Activated CD4-positive, alpha-beta T cell treated with anti-CD3 and anti-CD28 coated beads, Interleukin-2, amount 10 ng/mL, durations not matched to agents 7 days and 5 days (primary cell): ENCODE measurements around the gene TCAIM. TPM values are rescaled to one million over a fixed set of nuclear protein-coding genes. Genes with fewer than 3 reads are reported as not detected.
"Not testable (repeated sequence)": the region's sequence is repeated elsewhere in the genome, so short reads cannot be mapped to it uniquely, and the experiment has no call there.

ENCODE experiments used
- CTCF ChIA-PET: fragments of 350-600 bp; sonication (Branson Sonifier 250); formaldehyde crosslinking; loops from one replicate; lab custom pipeline; 2021; ENCODE audit warnings: antibody characterized with exemption; lab: Charles Lee
- POLR2A ChIA-PET: fragments of 350-600 bp; sonication (Branson Sonifier 250); formaldehyde crosslinking; loops from one replicate; lab custom pipeline; 2021; ENCODE audit warnings: antibody characterized with exemption; lab: Charles Lee
- DNase-seq: peaks from one replicate; pipeline ENCODE4 v3.0.0-alpha.2; 2020
- H3K27ac Mint-ChIP-seq: one replicate; pipeline ENCODE4 v1.8.0; 2021; ENCODE audit warnings: mild to moderate bottlenecking, moderate library complexity, mixed read lengths
- H3K27me3 Mint-ChIP-seq: one replicate; pipeline ENCODE4 v1.8.0; 2021; ENCODE audit warnings: mixed read lengths
- H3K36me3 Mint-ChIP-seq: one replicate; pipeline ENCODE4 v1.8.0; 2021; ENCODE audit warnings: low read depth, mixed read lengths
- H3K4me1 Mint-ChIP-seq: one replicate; pipeline ENCODE4 v1.8.0; 2021; ENCODE audit warnings: mixed read lengths
- H3K4me3 Mint-ChIP-seq: one replicate; pipeline ENCODE4 v1.8.0; 2021; ENCODE audit warnings: mild to moderate bottlenecking, moderate library complexity, mixed read lengths
- H3K9me3 Mint-ChIP-seq: one replicate; pipeline ENCODE4 v1.8.0; 2021; ENCODE audit warnings: mixed read lengths
- total RNA-seq, 2 experiments: library from RNA; stranded (reverse); gene quantifications; one replicate each; pipeline ENCODE4 v1.2.3, GENCODE V29; 2021

TCAIM gene
- total RNA-seq, 2 experiments from 2014 or later, result 16.4 to 19.9 TPM

DNA sequence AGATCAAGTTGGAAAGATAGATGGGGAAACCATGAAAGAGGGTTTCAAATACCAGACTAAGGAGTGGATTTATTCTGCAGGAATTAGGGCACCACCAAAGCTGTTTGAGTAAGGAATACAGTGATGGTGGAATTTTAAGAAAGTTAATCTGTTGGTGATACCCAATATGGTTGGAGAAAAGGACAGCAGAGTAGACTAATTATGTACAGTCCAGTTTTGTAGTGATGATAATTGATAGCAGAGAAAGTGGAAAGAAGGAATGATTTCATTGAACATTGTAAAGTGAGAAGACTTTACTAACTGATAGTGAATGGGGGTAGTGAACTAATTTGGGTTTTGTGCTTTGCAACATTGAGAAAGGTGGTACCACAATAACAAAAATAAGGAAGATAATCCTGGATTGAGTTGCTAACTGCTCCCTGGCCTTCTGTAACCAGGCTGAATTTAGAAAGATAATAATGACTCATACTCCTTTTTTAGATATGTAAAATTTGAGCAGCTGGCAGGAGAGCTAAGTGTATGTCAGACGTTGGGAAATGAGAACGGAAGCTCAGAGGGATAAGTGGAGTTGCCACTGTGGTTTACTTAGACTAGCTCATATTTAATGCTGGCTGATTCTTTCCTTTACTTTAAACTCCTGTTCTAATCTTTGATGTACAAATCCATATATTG, 16.9 kb downstream of the TCAIM start:
- no peak overlapping the region for H3K4me3 Mint-ChIP-seq
- POLR2A ChIA-PET, result no interaction called here
- no peaks in the 10 kb centered on the region for H3K4me1 Mint-ChIP-seq
- H3K9me3 Mint-ChIP-seq, result peaks cover 4% of the 10 kb centered on the region
- no peak overlapping the region for H3K27ac Mint-ChIP-seq
- no peaks in the 10 kb centered on the region for H3K27me3 Mint-ChIP-seq
- CTCF ChIA-PET, result no interaction called here
- H3K36me3 Mint-ChIP-seq, result peaks cover 25% of the 10 kb centered on the region
- no peak for DNase-seq

DNA sequence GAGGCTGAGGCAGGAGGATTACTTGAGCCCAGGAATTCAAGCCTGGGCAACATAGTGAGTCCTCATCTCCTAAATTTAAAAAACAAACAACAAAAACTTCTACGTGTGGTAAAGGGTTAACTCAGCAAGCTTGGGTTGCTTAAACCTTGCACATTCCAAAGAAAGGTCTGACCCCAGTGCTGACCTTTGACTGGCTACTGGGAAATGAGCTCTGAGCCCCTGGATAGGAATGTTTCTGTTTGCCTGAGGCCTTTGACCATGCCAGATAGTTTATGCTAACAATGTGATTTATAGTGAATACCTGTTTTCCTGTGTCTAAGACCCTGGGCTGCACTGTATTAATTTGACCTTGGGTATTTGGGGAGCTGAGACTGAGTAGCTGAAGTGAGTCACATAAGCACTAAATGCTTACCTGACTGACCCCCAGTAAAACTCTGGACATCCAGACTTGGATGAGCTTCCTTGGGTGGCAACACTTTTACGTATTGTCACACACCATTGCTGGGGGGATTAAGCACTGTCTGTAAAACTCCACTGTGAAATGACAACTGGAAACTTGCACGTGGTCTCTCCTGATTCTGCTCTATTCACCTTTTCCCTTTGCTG, 20.7 kb downstream of the TCAIM start:
- Mint-ChIP-seq H3K4me1 (no peaks in the 10 kb centered on the region), H3K27ac (no peak overlapping the region), H3K27me3 (no peaks in the 10 kb centered on the region), H3K9me3 (no peaks in the 10 kb centered on the region), H3K4me3 (no peak overlapping the region), H3K36me3 (peaks cover 16% of the 10 kb centered on the region)
- POLR2A ChIA-PET, result no interaction called here
- CTCF ChIA-PET, result interaction anchor here (1.5 kb wide), 1 partner anchor 9 kb away, joined by 6 read pairs; no protein-coding TSS in a partner anchor
- no peak for DNase-seq

DNA sequence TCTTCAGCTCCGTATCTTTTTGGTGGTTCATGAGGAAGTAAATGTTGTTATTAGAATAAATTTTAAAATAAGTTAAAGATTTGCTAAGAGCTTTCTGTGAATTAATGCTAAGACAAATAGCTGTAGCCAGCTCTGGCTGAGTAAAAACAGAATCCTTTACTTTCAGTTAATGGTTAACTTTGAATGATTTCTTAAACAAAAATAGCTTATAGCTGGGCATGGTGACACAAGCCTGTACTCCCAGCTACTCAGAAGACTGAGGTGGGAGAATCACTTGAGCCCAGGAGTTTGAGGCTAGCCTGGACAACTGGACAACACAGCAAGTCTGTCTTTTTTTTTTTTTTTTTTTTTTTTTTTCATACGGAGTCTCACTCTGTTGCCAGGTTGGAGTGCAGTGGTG, 25.0 kb downstream of the TCAIM start:
- DNase-seq, result no peak
- no peak overlapping the region for H3K4me3 Mint-ChIP-seq
- peaks cover 15% of the 10 kb centered on the region for H3K36me3 Mint-ChIP-seq
- CTCF ChIA-PET, result interaction anchor here (1.7 kb wide), 1 partner anchor 35 kb away, joined by 3 read pairs; no protein-coding TSS in a partner anchor
- no peaks in the 10 kb centered on the region for H3K9me3 Mint-ChIP-seq
- POLR2A ChIA-PET, result interaction anchor here (0.6 kb wide), 1 partner anchor 39 kb away, joined by 3 read pairs; no protein-coding TSS in a partner anchor
- H3K27ac Mint-ChIP-seq, result no peak overlapping the region
- no peaks in the 10 kb centered on the region for H3K27me3 Mint-ChIP-seq
- H3K4me1 Mint-ChIP-seq, result no peaks in the 10 kb centered on the region

DNA sequence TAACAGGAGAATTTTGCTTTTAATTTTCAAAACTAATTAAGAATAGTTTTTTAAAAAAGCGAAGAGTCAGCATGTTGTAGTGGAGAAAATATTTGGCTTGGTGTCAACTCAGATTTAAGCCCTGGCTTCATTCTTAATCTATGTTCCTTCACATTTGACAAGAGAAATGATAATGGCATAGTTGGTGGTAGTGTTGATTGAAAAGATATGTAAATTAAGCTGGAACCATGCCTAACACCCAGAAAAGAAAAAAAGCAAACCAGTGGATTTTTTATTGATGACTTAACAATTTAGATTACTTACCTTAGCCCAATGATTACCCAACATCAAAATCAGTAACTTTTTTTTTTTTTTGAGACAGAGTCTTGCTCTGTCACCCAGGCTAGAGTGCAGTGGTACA, 27.4 kb downstream of the TCAIM start:
- DNase-seq, result no peak
- ChIA-PET POLR2A (no interaction called here), CTCF (interaction anchor here (0.6 kb wide), 1 partner anchor 91 kb away, joined by 4 read pairs; no protein-coding TSS in a partner anchor)
- no peaks in the 10 kb centered on the region for H3K27me3 Mint-ChIP-seq
- H3K36me3 Mint-ChIP-seq, result peaks cover 15% of the 10 kb centered on the region
- no peaks in the 10 kb centered on the region for H3K4me1 Mint-ChIP-seq
- no peaks in the 10 kb centered on the region for H3K9me3 Mint-ChIP-seq
- no peak overlapping the region for H3K4me3 Mint-ChIP-seq
- H3K27ac Mint-ChIP-seq, result no peak overlapping the region

DNA sequence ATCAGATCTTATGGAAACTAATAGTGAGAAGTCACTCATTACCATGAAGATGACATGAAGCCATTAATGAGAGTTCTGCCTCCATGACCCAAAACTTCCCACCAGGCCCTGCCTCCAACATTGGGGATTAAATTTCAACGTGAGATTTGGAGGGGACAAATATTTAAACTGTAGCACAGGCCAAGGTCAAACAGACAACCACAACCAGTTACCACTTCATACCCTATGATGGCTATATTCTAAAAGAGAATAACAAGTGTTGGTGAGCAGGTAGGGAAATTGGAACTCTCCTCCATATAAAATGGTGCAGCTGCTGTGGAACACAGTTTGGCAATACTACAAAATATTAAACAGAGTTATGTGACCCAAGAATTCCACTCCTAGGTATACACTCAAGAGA, 36.9 kb downstream of the TCAIM start:
- no peak for DNase-seq
- no peak overlapping the region for H3K4me3 Mint-ChIP-seq
- ChIA-PET CTCF (no interaction called here), POLR2A (no interaction called here)
- peaks cover 10% of the 10 kb centered on the region for H3K36me3 Mint-ChIP-seq
- H3K4me1 Mint-ChIP-seq, result no peaks in the 10 kb centered on the region
- no peak overlapping the region for H3K27ac Mint-ChIP-seq
- no peaks in the 10 kb centered on the region for H3K27me3 Mint-ChIP-seq
- H3K9me3 Mint-ChIP-seq, result peaks cover 14% of the 10 kb centered on the region

DNA sequence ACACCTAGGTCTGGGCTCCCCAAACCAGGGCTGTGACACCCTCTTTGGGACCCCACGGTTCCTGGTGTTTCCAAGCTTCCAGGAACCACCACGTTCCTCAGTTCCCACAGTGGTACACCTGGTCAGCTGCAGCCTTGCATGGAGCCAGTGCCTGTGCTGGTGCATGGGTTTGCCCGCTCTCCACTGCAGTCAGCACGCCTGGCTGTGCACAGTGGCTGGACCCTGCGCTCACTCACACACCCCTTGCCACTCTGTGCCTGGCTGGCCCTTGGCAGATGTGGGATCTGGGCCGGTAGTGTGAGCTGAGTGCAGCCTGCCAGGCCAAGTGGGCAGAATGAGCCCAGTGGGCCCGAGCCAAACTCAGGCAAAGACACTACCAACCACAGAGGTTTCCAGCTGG, 48.8 kb downstream of the TCAIM start:
- peaks cover 2% of the 10 kb centered on the region for H3K4me1 Mint-ChIP-seq
- CTCF ChIA-PET, result no interaction called here

DNA sequence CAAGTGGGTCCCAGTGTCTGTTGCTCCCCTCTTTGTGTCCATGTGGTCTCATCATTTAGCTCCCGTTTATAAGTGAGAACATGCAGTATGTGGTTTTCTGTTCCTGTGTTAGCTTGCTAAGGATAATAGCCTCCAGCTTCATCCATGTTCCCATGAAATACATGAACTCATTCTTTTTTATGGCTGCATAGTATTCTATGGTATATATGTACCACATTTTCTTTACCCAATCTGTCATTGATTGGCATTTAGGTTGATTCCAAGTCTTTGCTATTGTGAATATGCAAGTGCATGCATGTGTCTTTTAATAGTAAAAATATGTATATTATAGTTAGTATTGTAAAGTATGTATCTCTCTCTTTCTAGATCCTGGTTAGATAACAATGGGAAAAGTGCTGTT, 53.9 kb downstream of the TCAIM start:
- peaks cover 8% of the 10 kb centered on the region for H3K9me3 Mint-ChIP-seq

More for the DNA sequence above, 48.8 kb downstream of the TCAIM start:
- Mint-ChIP-seq H3K27ac (no peak overlapping the region), H3K36me3 (peaks cover 3% of the 10 kb centered on the region), H3K4me3 (no peak overlapping the region), H3K27me3 (peaks cover 2% of the 10 kb centered on the region), H3K9me3 (peaks cover 16% of the 10 kb centered on the region)
- no peak for DNase-seq
- POLR2A ChIA-PET, result no interaction called here

DNA sequence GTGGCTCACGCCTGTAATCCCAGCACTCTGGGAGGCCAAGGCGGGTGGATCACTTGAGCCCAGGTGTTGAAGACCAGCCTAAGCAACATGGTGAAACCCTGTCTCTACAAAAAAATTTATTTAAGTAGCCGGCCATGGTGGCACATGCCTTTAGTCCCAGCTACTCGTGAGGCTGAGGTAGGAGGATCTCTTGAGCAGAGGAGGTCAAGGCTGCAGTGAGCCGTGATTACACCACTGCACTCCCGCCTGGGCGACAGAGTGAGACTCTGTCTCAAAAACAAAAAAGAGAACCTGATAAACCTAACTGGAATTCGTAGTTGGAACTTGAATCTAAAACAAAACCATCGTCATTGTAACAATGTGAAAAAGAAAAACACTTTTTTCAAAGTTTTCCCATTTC, 57.1 kb downstream of the TCAIM start:
- H3K27ac Mint-ChIP-seq, result no peak overlapping the region
- H3K9me3 Mint-ChIP-seq, result peaks cover 2% of the 10 kb centered on the region
- H3K27me3 Mint-ChIP-seq, result no peaks in the 10 kb centered on the region
- H3K4me3 Mint-ChIP-seq, result no peak overlapping the region
- ChIA-PET CTCF (no interaction called here), POLR2A (no interaction called here)
- no peak for DNase-seq
- H3K4me1 Mint-ChIP-seq, result peaks cover 2% of the 10 kb centered on the region
- H3K36me3 Mint-ChIP-seq, result peaks cover 2% of the 10 kb centered on the region

More for the DNA sequence above, 53.9 kb downstream of the TCAIM start:
- Mint-ChIP-seq H3K27ac (no peak overlapping the region), H3K36me3 (peaks cover 3% of the 10 kb centered on the region), H3K27me3 (no peaks in the 10 kb centered on the region), H3K4me3 (no peak overlapping the region), H3K4me1 (peaks cover 2% of the 10 kb centered on the region)
- POLR2A ChIA-PET, result no interaction called here
- CTCF ChIA-PET, result interaction anchor here (0.9 kb wide), 1 partner anchor 34 kb away, joined by 3 read pairs; no protein-coding TSS in a partner anchor
- DNase-seq, result no peak

DNA sequence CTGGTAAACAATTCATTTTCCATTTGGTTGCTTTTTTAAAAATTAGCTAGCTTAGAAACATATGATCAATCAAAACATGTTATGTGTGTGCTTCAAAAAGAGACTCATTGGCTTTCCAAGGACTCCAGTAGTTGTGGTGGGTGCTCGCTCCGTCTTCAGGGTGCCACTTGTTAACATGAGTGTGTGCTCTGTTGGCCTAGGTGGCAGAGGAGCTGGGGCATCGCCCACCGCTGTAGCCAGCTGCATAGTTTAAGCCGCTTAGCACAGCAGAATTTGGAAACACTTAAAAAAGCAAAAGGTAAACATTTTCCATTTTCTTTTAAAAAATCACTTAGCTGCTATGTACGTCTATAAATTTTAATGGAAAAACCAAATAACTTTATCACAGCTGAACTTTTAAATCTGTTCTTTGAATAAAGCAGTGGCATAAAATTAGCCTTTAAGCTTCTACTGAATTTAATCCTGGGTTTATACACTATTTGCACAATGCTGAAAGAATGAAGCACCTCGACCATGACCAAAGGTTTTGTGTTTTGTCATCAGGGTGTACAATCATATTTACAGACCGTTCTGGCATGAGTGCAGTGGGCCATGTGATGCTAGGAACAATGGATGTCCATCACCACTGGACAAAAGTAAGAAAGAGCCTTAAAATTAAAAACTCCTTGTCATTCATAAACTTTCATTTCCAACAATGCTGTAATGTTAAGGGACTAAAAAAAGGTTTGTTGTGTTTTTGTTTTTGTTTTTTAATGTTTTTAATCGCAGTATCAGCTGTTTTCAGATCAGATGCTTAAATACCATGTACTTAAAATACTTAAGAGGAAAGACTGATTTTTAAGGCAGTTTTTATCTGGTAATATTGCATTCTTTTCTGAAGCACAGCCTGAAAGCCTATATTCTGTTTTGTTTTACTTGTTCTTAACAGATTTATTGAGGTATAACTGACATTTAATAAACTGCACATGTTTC, 57.9 kb downstream of the TCAIM start:
- CTCF ChIA-PET, result no interaction called here
- Mint-ChIP-seq H3K36me3 (peaks cover 6% of the 10 kb centered on the region), H3K9me3 (peaks cover 2% of the 10 kb centered on the region), H3K27ac (no peak overlapping the region), H3K4me3 (no peak overlapping the region), H3K4me1 (peaks cover under 1% of the 10 kb centered on the region), H3K27me3 (no peaks in the 10 kb centered on the region)
- no peak for DNase-seq
- POLR2A ChIA-PET, result no interaction called here

DNA sequence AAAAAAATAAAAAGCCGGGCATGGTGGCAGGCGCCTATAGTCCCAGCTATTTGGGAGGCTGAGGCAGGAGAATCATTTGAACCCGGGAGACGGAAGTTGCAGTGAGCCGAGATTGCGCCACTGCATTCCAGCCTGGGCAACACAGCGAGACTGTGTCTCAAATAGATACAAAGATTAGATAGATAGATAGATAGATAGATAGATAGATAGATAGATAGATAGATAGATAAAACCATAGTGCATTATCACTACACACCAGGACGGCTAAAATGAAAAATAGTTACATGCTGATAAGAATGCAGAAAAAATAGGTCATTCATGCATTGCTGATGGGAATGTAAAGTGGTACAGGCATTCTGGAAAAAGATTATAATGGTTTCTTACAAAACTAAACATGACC, 59.7 kb downstream of the TCAIM start:
- CTCF ChIA-PET, result interaction anchor here (1.6 kb wide), 1 partner anchor 35 kb away, joined by 3 read pairs; no protein-coding TSS in a partner anchor
- POLR2A ChIA-PET, H3K9me3 Mint-ChIP-seq, H3K27me3 Mint-ChIP-seq, H3K4me3 Mint-ChIP-seq, H3K4me1 Mint-ChIP-seq, H3K36me3 Mint-ChIP-seq, H3K27ac Mint-ChIP-seq, DNase-seq: not testable (repeated sequence)

DNA sequence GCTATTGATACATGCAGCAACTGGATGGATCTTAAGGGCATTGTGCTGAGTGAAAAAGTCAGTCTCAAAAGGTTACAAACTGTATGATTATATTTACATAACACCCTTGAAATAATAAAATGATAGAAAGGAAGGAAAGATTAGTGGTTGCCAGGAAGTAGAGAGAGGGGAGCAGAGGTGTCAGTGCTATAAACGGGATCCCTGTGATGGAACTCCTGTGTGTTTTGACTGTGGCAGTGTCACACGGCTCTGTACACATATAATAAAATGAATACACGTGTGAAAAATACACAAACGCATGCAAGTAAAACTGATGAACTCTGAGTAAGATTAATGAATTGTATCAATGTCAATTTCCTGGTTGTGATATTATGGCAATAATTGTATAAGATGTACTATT, 60.3 kb downstream of the TCAIM start:
- POLR2A ChIA-PET, result no interaction called here
- Mint-ChIP-seq H3K4me1 (no peaks in the 10 kb centered on the region), H3K4me3 (no peak overlapping the region), H3K9me3 (no peaks in the 10 kb centered on the region), H3K27ac (no peak overlapping the region), H3K36me3 (peaks cover 4% of the 10 kb centered on the region), H3K27me3 (no peaks in the 10 kb centered on the region)
- DNase-seq, result no peak
- CTCF ChIA-PET, result interaction anchor here (1.6 kb wide), 1 partner anchor 36 kb away, joined by 3 read pairs; no protein-coding TSS in a partner anchor

DNA sequence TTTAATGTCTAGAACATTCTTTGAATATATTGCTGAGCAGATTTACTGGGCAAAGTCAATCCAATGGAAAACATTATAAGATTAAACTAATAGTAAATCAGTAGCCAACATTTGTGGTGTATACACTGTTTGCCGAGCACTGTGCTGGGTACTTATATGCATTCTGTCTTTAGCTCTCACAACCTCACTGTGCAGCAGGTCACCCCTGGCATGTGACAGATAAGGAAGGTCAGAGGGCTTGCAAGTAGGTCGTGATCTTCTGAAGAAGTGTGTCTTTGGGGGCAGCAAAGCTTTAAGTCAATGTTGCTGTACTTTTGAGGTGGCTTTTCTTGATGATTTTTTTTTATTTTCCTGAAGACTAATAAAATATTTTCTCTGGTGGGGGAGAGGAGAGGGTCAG, 62.2 kb downstream of the TCAIM start:
- Mint-ChIP-seq H3K9me3 (no peaks in the 10 kb centered on the region), H3K27me3 (no peaks in the 10 kb centered on the region), H3K4me1 (no peaks in the 10 kb centered on the region), H3K36me3 (peaks cover 4% of the 10 kb centered on the region), H3K4me3 (no peak overlapping the region), H3K27ac (no peak overlapping the region)
- CTCF ChIA-PET, result interaction anchor here (0.6 kb wide), 1 partner anchor 522 kb away, joined by 3 read pairs; no protein-coding TSS in a partner anchor
- POLR2A ChIA-PET, result no interaction called here
- DNase-seq, result no peak
